Measurements from ENCODE around the gene CLDN7.

The CLDN7 gene

DNA sequence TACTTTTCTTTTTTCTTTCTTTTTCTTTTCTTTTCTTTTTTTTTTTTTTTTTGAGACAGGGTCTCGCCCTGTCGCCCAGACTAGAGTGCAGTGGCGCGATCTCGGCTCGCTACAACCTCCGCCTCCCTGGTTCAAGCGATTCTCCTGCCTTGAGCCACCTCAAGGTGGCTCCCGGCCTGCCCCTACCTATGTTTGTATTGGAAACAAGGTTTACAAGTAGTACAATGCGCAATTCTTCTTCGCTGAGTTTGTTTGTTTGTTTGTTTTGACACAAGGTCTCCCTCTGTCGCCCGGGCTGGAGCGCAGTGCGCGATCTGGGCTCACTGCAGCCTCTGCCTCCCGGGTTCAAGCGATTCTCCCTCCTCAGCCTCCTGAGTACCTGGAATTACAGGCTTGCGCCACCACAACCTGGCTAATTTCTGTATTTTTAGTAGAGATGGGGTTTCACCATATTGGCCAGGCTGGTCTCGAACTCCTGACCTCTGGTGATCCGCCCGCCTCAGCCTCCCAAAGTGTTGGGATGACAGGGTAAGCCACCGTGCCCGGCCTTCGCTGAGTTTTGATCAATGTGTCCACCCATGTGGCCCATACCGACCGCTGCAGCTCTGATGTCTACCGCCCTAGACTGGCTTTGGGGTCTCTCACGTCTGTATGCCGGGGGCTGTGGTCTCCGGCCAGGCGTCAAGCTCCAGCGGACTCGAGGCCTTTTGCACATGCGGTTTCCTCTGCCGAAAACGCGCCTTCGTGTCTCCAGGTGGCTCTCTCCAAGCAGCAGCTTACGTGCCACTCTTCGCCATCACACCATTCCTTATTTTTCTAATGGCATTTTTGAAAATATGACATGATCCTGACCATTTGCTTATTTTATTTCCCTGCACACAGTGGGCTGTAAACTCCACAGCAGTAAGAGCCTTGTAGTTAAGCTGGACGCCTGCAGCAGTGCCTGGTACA, 33.2 kb upstream of the CLDN7 start:
- WGBS (ENCODE audit: insufficient coverage, insufficient read length) = no CpG with 5 or more reads among the region's 42 CpGs
- H3K27ac ChIP-seq (ENCODE audit: low read length) = no peak overlapping the region

DNA sequence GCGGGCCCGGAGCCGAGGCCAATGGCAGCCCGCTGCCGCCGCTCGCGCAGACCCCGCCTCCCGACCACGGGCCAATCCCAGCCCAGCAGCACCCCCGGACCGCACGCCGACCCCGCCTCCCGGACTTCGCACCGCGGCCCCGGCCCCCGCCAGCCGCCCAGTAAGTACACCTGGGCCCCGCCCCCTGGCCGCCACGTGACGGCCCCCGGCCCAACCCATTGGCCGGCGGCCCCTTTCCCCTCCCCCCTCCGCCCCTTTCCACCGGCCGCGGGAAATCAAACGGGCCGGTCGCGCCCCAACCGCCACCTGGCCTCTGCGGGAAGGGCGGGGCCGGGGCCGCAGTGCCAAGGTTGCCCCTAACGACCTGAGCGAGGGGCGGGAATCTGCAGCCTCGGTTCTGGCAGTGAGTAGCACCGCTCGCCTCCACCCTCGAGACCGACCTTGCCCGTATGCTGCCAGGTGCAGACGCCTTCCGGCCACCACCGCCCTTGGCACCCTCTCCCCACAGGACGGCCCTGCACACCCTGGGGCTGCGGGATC, 32.4 kb upstream of the CLDN7 start, which contains the start of gene YBX2:
YBX2 (minus strand) TSS at position 26 of the 540 bp plus-strand sequence. CDS start 139 bp downstream, outside the sequence.
- Histone ChIP-seq H3K4me1 (ENCODE audit: control insufficient read depth, insufficient read depth, low read length) (peaks cover 2% of the 10 kb centered on the region; the same call in 1 of the 2 replicates), H3K36me3 (ENCODE audit: control insufficient read depth, insufficient read depth, low read length) (no peaks in the 10 kb centered on the region), H3K27me3 (ENCODE audit: control insufficient read depth, insufficient read depth, low read length) (peaks cover 2% of the 10 kb centered on the region; the same call in 1 of the 2 replicates), H3K9me3 (ENCODE audit: control insufficient read depth, insufficient read depth, low read length) (no peaks in the 10 kb centered on the region), H3K27ac (ENCODE audit: low read length) (no peak within 1 kb of the TSS), H3K4me3 (ENCODE audit: low read length) (peak within 1 kb of the TSS; percentile 65)
- no CpG with 5 or more reads among the region's 57 CpGs for whole genome bisulfite sequencing (ENCODE audit: insufficient coverage, insufficient read length)
- DNase-seq (ENCODE audit: low read depth, low spot score) = peak; percentile 91

More for the DNA sequence above, 33.2 kb upstream of the CLDN7 start:
- no peak overlapping the region; the same call in 1 of the 2 replicates for H3K4me3 ChIP-seq (ENCODE audit: low read length)
- H3K4me1 ChIP-seq (ENCODE audit: control insufficient read depth, insufficient read depth, low read length) = peaks cover 2% of the 10 kb centered on the region; the same call in 1 of the 2 replicates
- H3K9me3 ChIP-seq (ENCODE audit: control insufficient read depth, insufficient read depth, low read length) = no peaks in the 10 kb centered on the region
- DNase-seq (ENCODE audit: low read depth, low spot score) = no peak
- peaks cover 2% of the 10 kb centered on the region; the same call in 1 of the 2 replicates for H3K27me3 ChIP-seq (ENCODE audit: control insufficient read depth, insufficient read depth, low read length)
- H3K36me3 ChIP-seq (ENCODE audit: control insufficient read depth, insufficient read depth, low read length) = no peaks in the 10 kb centered on the region

DNA sequence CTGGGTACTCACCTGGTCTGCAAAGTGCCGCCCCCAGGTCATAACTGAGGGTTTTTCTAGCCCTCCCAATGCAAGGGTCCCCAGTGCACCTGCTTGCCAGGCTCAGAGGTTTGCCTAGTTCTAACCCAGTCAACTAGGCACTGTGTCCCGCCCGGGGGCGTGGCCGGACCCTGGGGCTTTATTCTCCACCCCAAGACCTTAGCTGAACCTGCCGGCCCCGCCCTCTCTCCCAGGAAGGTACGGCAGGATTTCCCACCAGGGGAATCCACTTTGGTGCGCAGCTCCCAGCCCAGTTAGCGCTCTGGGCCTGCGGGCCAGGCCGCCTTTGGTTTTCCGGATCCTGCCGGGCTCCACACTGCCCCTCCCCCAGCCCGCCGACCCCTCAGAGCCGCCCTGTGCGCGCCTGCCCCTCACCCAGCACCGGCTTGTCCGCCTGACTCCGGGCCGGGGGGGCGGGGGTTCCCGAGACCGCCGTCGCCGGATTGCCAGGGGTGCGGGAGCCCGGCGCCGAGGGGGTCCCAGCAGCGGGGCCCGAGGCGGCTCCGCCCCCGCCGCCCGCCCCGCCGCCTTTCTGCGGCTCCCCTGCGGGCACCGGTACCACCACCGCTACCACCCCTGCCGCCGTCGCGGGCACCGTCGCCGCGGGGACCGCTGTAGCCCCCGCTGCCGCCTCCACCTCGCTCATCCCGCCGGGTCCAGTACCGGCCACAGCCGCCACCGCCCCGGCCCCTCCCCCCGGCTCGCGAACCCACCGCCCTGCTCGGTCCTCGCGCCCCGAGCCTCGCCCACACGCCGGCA, 31.7 kb upstream of the CLDN7 start:
- H3K36me3 ChIP-seq (ENCODE audit: control insufficient read depth, insufficient read depth, low read length) = no peaks in the 10 kb centered on the region
- no peak for DNase-seq (ENCODE audit: low read depth, low spot score)
- H3K27me3 ChIP-seq (ENCODE audit: control insufficient read depth, insufficient read depth, low read length) = peaks cover 2% of the 10 kb centered on the region; the same call in 1 of the 2 replicates
- no CpG with 5 or more reads among the region's 75 CpGs for WGBS (ENCODE audit: insufficient coverage, insufficient read length)
- H3K4me1 ChIP-seq (ENCODE audit: control insufficient read depth, insufficient read depth, low read length) = peaks cover 3% of the 10 kb centered on the region
- H3K4me3 ChIP-seq (ENCODE audit: low read length) = peak overlapping the region; percentile 65; the same call in 1 of the 2 replicates
- H3K9me3 ChIP-seq (ENCODE audit: control insufficient read depth, insufficient read depth, low read length) = no peaks in the 10 kb centered on the region
- H3K27ac ChIP-seq (ENCODE audit: low read length) = no peak overlapping the region

DNA sequence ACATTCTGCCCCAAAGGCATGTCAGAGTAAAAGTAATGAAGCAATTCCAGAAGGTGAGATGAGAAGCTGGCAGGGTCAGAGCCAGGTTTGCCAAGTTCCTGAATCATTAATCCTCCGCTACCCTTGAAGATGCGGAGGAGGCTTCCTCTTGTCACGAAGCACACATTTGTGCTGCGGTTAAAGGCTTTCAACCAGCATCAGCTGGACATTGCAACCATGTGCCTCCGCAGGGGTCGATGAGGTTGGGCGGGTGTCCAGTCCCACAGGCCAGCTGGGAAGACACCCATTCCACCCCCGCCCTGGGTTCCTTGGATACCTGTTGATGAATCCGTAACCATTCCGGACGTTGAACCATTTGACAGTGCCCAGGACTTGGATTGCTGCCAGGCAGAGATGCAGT, 30.9 kb upstream of the CLDN7 start:
- Histone ChIP-seq H3K27me3 (ENCODE audit: control insufficient read depth, insufficient read depth, low read length) (peaks cover 2% of the 10 kb centered on the region; the same call in 1 of the 2 replicates), H3K27ac (ENCODE audit: low read length) (no peak overlapping the region), H3K9me3 (ENCODE audit: control insufficient read depth, insufficient read depth, low read length) (no peaks in the 10 kb centered on the region), H3K4me1 (ENCODE audit: control insufficient read depth, insufficient read depth, low read length) (peaks cover 3% of the 10 kb centered on the region), H3K36me3 (ENCODE audit: control insufficient read depth, insufficient read depth, low read length) (no peaks in the 10 kb centered on the region), H3K4me3 (ENCODE audit: low read length) (no peak overlapping the region)
- no CpG with 5 or more reads among the region's 11 CpGs for WGBS (ENCODE audit: insufficient coverage, insufficient read length)
- no peak for DNase-seq (ENCODE audit: low read depth, low spot score)

DNA sequence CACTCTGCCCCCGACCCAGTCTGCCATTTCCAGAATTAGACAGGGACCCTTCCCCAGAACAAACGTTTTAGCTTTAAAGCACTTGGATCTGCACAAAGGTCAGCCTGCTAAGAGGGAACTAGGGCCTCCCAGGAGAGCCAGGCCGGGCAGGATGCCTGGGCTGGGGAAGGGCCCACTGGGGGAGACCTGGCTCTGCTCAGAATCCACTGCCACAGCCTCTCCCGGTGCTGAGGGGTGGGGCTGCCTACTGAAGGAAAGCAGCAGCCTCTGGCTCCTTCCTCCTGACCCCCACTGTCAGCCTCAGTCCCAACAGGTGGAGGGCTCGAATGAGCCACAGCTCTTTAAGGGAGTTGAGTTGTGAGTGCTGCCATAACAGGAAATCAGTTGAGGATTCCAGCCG, 30.5 kb upstream of the CLDN7 start:
- no peak overlapping the region for H3K4me3 ChIP-seq (ENCODE audit: low read length)
- H3K36me3 ChIP-seq (ENCODE audit: control insufficient read depth, insufficient read depth, low read length) = no peaks in the 10 kb centered on the region
- no peaks in the 10 kb centered on the region for H3K9me3 ChIP-seq (ENCODE audit: control insufficient read depth, insufficient read depth, low read length)
- no CpG with 5 or more reads among the region's 6 CpGs for WGBS (ENCODE audit: insufficient coverage, insufficient read length)
- H3K4me1 ChIP-seq (ENCODE audit: control insufficient read depth, insufficient read depth, low read length) = peaks cover 3% of the 10 kb centered on the region
- peaks cover 2% of the 10 kb centered on the region; the same call in 1 of the 2 replicates for H3K27me3 ChIP-seq (ENCODE audit: control insufficient read depth, insufficient read depth, low read length)
- no peak for DNase-seq (ENCODE audit: low read depth, low spot score)
- no peak overlapping the region for H3K27ac ChIP-seq (ENCODE audit: low read length)

DNA sequence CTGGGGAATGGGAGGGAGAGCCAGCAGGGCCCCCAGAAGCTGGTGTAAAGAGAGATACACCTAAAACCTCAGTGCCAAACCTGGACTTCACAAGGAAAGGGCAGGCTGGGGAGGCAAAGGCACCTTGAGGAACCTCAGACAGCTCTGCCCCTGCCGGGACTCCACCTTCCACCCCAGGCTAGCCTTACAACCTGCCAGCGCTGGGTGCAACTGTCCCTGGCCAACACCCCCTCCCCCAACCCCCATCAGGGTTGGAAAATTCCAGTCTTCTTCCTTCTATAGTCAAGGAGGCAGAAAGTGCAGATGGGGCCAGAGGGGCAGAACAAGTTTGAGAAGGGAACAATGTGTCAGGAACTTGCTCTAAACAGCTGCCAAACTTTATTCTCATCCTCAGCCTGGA, 29.9 kb upstream of the CLDN7 start:
- Histone ChIP-seq H3K27me3 (ENCODE audit: control insufficient read depth, insufficient read depth, low read length) (peaks cover 2% of the 10 kb centered on the region; the same call in 1 of the 2 replicates), H3K4me3 (ENCODE audit: low read length) (no peak overlapping the region), H3K9me3 (ENCODE audit: control insufficient read depth, insufficient read depth, low read length) (no peaks in the 10 kb centered on the region), H3K4me1 (ENCODE audit: control insufficient read depth, insufficient read depth, low read length) (peaks cover 3% of the 10 kb centered on the region), H3K27ac (ENCODE audit: low read length) (no peak overlapping the region), H3K36me3 (ENCODE audit: control insufficient read depth, insufficient read depth, low read length) (no peaks in the 10 kb centered on the region)
- no peak for DNase-seq (ENCODE audit: low read depth, low spot score)
- WGBS (ENCODE audit: insufficient coverage, insufficient read length) = no CpG with 5 or more reads among the region's 2 CpGs

DNA sequence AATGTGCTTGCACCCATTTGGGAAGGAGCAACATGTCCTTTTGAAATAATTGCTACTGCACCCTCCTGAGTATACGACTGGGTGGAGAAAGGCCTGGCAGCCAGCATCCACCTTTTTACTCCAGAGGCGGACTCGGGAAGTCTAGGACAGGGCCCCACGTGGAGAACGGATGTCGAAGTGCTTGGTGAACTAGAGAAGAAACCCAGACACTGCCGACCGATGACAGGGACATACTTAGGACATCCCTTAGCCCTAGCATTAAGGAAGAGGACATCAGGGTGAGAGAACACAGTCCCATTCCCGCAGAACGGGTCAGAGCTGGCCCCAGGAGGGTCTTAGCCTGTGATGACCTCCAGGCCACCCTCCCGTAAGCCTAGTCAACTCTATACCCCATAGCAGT, 28.4 kb upstream of the CLDN7 start:
- WGBS (ENCODE audit: insufficient coverage, insufficient read length) = no CpG with 5 or more reads among the region's 11 CpGs
- Histone ChIP-seq H3K36me3 (ENCODE audit: control insufficient read depth, insufficient read depth, low read length) (no peaks in the 10 kb centered on the region), H3K27me3 (ENCODE audit: control insufficient read depth, insufficient read depth, low read length) (peaks cover under 1% of the 10 kb centered on the region; the same call in 1 of the 2 replicates), H3K4me3 (ENCODE audit: low read length) (no peak overlapping the region), H3K4me1 (ENCODE audit: control insufficient read depth, insufficient read depth, low read length) (peaks cover 3% of the 10 kb centered on the region), H3K27ac (ENCODE audit: low read length) (no peak overlapping the region), H3K9me3 (ENCODE audit: control insufficient read depth, insufficient read depth, low read length) (no peaks in the 10 kb centered on the region)
- DNase-seq (ENCODE audit: low read depth, low spot score) = no peak

DNA sequence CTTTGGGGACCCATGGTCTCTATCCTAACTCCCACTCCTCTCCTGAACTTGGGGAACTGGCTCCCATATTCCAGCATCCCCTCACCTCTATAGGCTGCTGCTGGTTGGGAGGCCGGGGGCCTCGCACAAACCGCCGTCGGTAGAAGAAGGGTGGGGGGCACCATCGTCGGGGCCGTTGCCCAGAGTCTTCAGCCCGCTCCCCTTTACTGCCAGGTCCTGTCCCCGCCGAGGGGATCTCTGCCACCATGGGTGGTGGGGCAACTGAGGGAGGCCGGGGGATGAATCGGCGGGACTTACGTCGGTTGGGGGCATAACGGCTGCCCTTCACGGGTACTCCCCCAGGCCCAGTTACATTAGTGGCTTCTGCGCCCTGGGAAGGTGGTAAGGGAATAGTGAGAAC, 27.9 kb upstream of the CLDN7 start:
- no CpG with 5 or more reads among the region's 19 CpGs for WGBS (ENCODE audit: insufficient coverage, insufficient read length)
- no peaks in the 10 kb centered on the region for H3K9me3 ChIP-seq (ENCODE audit: control insufficient read depth, insufficient read depth, low read length)
- no peaks in the 10 kb centered on the region for H3K27me3 ChIP-seq (ENCODE audit: control insufficient read depth, insufficient read depth, low read length)

DNA sequence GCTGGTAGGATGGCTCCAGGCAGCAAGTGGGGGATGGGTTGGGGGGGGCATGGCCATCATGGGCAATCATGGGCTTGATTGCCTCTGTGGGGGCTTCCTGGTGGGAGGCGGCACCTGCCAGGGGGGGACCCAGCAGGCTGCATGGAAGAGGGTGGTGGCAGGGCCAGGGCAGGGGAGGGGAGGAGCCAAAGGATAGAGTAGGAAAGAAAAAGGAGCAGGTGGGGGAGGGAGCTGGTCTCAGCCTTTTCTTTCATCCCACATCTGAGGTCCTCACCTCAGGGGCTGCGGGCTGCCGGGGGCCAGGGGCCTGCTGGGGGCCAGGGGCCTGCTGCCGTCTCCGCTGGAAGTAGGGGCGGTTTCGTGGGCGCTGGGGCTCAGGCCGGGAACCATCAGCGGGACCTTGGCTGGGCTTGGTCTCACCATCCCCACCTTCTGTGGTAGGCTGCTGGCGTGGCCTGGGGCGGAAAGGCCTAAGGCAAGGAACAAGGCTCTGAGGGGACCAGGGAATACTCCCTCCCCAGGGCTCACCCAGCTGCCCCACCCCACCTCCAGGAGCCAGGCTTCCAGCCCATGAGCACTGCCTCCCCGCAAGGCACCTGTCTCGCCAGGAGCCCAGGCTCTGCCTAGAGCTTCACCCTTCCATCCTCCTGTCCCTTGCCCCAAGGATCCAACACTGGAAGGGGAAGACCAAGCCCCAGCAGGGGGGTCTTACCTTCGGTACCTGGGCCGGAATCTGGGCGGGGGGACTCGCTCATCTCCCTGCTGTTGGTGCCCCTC, 27.2 kb upstream of the CLDN7 start:
- Histone ChIP-seq H3K27ac (ENCODE audit: low read length) (no peak overlapping the region), H3K4me3 (ENCODE audit: low read length) (no peak overlapping the region), H3K36me3 (ENCODE audit: control insufficient read depth, insufficient read depth, low read length) (peaks cover 6% of the 10 kb centered on the region; the same call in 1 of the 2 replicates), H3K9me3 (ENCODE audit: control insufficient read depth, insufficient read depth, low read length) (no peaks in the 10 kb centered on the region), H3K4me1 (ENCODE audit: control insufficient read depth, insufficient read depth, low read length) (peaks cover 1% of the 10 kb centered on the region; the same call in 1 of the 2 replicates), H3K27me3 (ENCODE audit: control insufficient read depth, insufficient read depth, low read length) (no peaks in the 10 kb centered on the region)
- WGBS (ENCODE audit: insufficient coverage, insufficient read length) = no CpG with 5 or more reads among the region's 18 CpGs
- no peak for DNase-seq (ENCODE audit: low read depth, low spot score)

More for the DNA sequence above, 27.9 kb upstream of the CLDN7 start:
- no peak overlapping the region for H3K27ac ChIP-seq (ENCODE audit: low read length)
- H3K4me1 ChIP-seq (ENCODE audit: control insufficient read depth, insufficient read depth, low read length) = peaks cover 3% of the 10 kb centered on the region
- DNase-seq (ENCODE audit: low read depth, low spot score) = no peak
- H3K4me3 ChIP-seq (ENCODE audit: low read length) = no peak overlapping the region
- H3K36me3 ChIP-seq (ENCODE audit: control insufficient read depth, insufficient read depth, low read length) = no peaks in the 10 kb centered on the region; the same call in 1 of the 2 replicates
